ENCODE measurements around the gene PLCG2. TPM values are rescaled to one million over a fixed set of nuclear protein-coding genes. Genes with fewer than 3 reads are reported as not detected.

Gene PLCG2
- total RNA-seq, 1 experiment from 2014 or later, result 14.4 TPM

DNA sequence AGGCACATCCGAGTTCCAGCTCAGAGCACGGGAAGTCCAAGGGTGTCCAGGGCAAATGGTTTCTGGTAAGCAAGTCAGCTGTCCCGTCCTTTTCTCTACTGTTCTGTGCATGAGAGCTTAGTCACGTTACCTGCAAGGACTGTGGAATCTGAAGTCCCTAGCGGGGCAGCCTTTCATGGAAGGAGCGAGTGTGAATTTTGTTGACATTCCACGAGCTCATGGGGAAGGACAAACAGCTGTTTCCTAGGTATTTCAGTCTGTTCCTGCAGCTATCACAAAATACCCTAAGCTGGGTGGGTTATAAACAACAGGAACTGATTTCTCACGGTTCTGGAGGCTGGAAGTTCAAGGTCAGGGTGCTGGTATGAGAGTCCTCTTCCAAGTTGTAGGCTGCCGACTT, 122.9 kb downstream of the PLCG2 start:
- H3K4me1 Mint-ChIP-seq (ENCODE audit: low read depth, unreplicated experiment), result no peaks in the 10 kb centered on the region
- POLR2A ChIA-PET, result no interaction called here

GRCh38 chr16:81904320-81904719, 125.2 kb downstream of the PLCG2 start:
- POLR2A ChIA-PET, result no interaction called here

More for the DNA sequence above, 122.9 kb downstream of the PLCG2 start:
- no peak for DNase-seq
- TF ChIP-seq CTCF (IDR thresholded peaks at IDR 0.05; ENCODE audit: insufficient read depth in 1 of 2, low read depth in 1 of 2, low read length in 1 of 2, severe bottlenecking in 1 of 2, unreplicated experiment in 1 of 2), result no peak
- Mint-ChIP-seq H3K27ac (ENCODE audit: unreplicated experiment) (no peak overlapping the region), H3K36me3 (ENCODE audit: insufficient read depth, unreplicated experiment) (no peaks in the 10 kb centered on the region), H3K27me3 (ENCODE audit: insufficient read depth, unreplicated experiment) (no peaks in the 10 kb centered on the region), H3K4me3 (ENCODE audit: unreplicated experiment) (no peak overlapping the region), H3K9me3 (ENCODE audit: unreplicated experiment) (peaks cover 10% of the 10 kb centered on the region)
- no peaks in the 10 kb centered on the region for H3K36me3 ChIP-seq (ENCODE audit: control insufficient read depth, insufficient read depth, low read length)
- H3K4me3 ChIP-seq (ENCODE audit: low read depth, low read length), result no peak overlapping the region
- 0 out of 2 replicates have a peak, but pooled peaks cover 4% of the 10 kb centered on the region for H3K9me3 ChIP-seq
- intact Hi-C loops (cut with micrococcal nuclease; ENCODE audit: unreplicated experiment), result no loop called here
- no peaks in the 10 kb centered on the region for H3K27me3 ChIP-seq (replicated peaks; ENCODE audit: control insufficient read depth, insufficient read depth, low read length)
- BruUV-seq (replicated peaks), result no TSS peak
- CTCF ChIA-PET, result no interaction called here
- H3K4me1 ChIP-seq, result no peaks in the 10 kb centered on the region

GRCh38 chr16:81905277-81905676, 126.2 kb downstream of the PLCG2 start:
- H3K4me1 Mint-ChIP-seq (ENCODE audit: low read depth, unreplicated experiment), result no peaks in the 10 kb centered on the region
- no peak overlapping the region for H3K27ac Mint-ChIP-seq (ENCODE audit: unreplicated experiment)
- no peaks in the 10 kb centered on the region for H3K36me3 Mint-ChIP-seq (ENCODE audit: insufficient read depth, unreplicated experiment)
- H3K4me3 Mint-ChIP-seq (ENCODE audit: unreplicated experiment), result no peak overlapping the region
- H3K9me3 Mint-ChIP-seq (ENCODE audit: unreplicated experiment), result peaks cover 10% of the 10 kb centered on the region
- H3K27me3 ChIP-seq (replicated peaks; ENCODE audit: control insufficient read depth, insufficient read depth, low read length), result no peaks in the 10 kb centered on the region
- 0 out of 2 replicates have a peak, but pooled peaks cover 4% of the 10 kb centered on the region for H3K9me3 ChIP-seq
- H3K4me1 ChIP-seq, result no peaks in the 10 kb centered on the region
- ChIA-PET POLR2A (no interaction called here), CTCF (no interaction called here)
- no peak for TF ChIP-seq CTCF (IDR thresholded peaks at IDR 0.05; ENCODE audit: insufficient read depth in 1 of 2, low read depth in 1 of 2, low read length in 1 of 2, severe bottlenecking in 1 of 2, unreplicated experiment in 1 of 2)
- no peaks in the 10 kb centered on the region for H3K36me3 ChIP-seq (ENCODE audit: control insufficient read depth, insufficient read depth, low read length)
- H3K4me3 ChIP-seq (ENCODE audit: low read depth, low read length), result no peak overlapping the region
- intact Hi-C loops (cut with micrococcal nuclease; ENCODE audit: unreplicated experiment), result no loop called here
- no peak for DNase-seq
- no peaks in the 10 kb centered on the region for H3K27me3 Mint-ChIP-seq (ENCODE audit: insufficient read depth, unreplicated experiment)
- no TSS peak for BruUV-seq (replicated peaks)

More at GRCh38 chr16:81904320-81904719, 125.2 kb downstream of the PLCG2 start:
- BruUV-seq (replicated peaks), result no TSS peak
- no peaks in the 10 kb centered on the region for H3K4me1 ChIP-seq
- TF ChIP-seq CTCF (IDR thresholded peaks at IDR 0.05; ENCODE audit: insufficient read depth in 1 of 2, low read depth in 1 of 2, low read length in 1 of 2, severe bottlenecking in 1 of 2, unreplicated experiment in 1 of 2), result no peak
- intact Hi-C loops (cut with micrococcal nuclease; ENCODE audit: unreplicated experiment), result no loop called here
- H3K4me3 ChIP-seq (ENCODE audit: low read depth, low read length), result no peak overlapping the region
- DNase-seq, result no peak
- no peak overlapping the region for H3K27ac Mint-ChIP-seq (ENCODE audit: unreplicated experiment)
- no peaks in the 10 kb centered on the region for H3K4me1 Mint-ChIP-seq (ENCODE audit: low read depth, unreplicated experiment)
- H3K9me3 Mint-ChIP-seq (ENCODE audit: unreplicated experiment), result peaks cover 10% of the 10 kb centered on the region
- H3K27me3 ChIP-seq (replicated peaks; ENCODE audit: control insufficient read depth, insufficient read depth, low read length), result no peaks in the 10 kb centered on the region
- CTCF ChIA-PET, result no interaction called here
- H3K36me3 ChIP-seq (ENCODE audit: control insufficient read depth, insufficient read depth, low read length), result no peaks in the 10 kb centered on the region
- H3K27me3 Mint-ChIP-seq (ENCODE audit: insufficient read depth, unreplicated experiment), result no peaks in the 10 kb centered on the region
- H3K9me3 ChIP-seq, result 0 out of 2 replicates have a peak, but pooled peaks cover 4% of the 10 kb centered on the region
- H3K4me3 Mint-ChIP-seq (ENCODE audit: unreplicated experiment), result no peak overlapping the region
- H3K36me3 Mint-ChIP-seq (ENCODE audit: insufficient read depth, unreplicated experiment), result no peaks in the 10 kb centered on the region

Data from Caco-2 (cell line).